AG04449 (cell line): Measurements from ENCODE around the gene TTBK1.

Experiments
- CTCF ChIA-PET: fragments of 350-600 bp; formaldehyde crosslinking; extraction: SDS; loops from one replicate; lab custom pipeline; 2021; ENCODE audit warnings: antibody characterized with exemption; lab: Yijun Ruan, JAX
- POLR2A ChIA-PET: fragments of 400-600, 350-600 bp; formaldehyde crosslinking; extraction: SDS; loops from one replicate; lab custom pipeline; 2020; ENCODE audit warnings: antibody characterized with exemption, inconsistent platforms; lab: Yijun Ruan, JAX
- DNase-seq: peaks from one replicate; pipeline ENCODE4 v3.0.0-alpha.2; 2010; ENCODE audit warnings: low read depth, low spot score
- H3K4me3 ChIP-seq: 2 replicates; pipeline ENCODE4 v1.5.1; 2011; ENCODE audit warnings: low read depth, mild to moderate bottlenecking, control low read depth, low read length
- CTCF ChIP-seq: IDR thresholded peaks from one replicate; pipeline ENCODE4 v1.5.1; 2011; ENCODE audit warnings: mild to moderate bottlenecking, moderate library complexity, low read length, control low read depth, inconsistent platforms; ENCODE audit not compliant: insufficient read depth; ENCODE audit errors: missing control alignments

TTBK1 gene

GRCh38 chr6:43262780-43263313, 19.6 kb downstream of the TTBK1 start:
- no peak for DNase-seq
- TF ChIP-seq CTCF, result no peak
- ChIA-PET CTCF (interaction anchor here (0.7 to 9.4 kb wide), 24 partner anchors 11 to 253 kb away, joined by 3 to 156 read pairs (median 4); partner anchors contain the start of genes DNPH1, LRRC73 and ZNF318), POLR2A (no interaction called here)
- no peak overlapping the region for H3K4me3 ChIP-seq

DNA sequence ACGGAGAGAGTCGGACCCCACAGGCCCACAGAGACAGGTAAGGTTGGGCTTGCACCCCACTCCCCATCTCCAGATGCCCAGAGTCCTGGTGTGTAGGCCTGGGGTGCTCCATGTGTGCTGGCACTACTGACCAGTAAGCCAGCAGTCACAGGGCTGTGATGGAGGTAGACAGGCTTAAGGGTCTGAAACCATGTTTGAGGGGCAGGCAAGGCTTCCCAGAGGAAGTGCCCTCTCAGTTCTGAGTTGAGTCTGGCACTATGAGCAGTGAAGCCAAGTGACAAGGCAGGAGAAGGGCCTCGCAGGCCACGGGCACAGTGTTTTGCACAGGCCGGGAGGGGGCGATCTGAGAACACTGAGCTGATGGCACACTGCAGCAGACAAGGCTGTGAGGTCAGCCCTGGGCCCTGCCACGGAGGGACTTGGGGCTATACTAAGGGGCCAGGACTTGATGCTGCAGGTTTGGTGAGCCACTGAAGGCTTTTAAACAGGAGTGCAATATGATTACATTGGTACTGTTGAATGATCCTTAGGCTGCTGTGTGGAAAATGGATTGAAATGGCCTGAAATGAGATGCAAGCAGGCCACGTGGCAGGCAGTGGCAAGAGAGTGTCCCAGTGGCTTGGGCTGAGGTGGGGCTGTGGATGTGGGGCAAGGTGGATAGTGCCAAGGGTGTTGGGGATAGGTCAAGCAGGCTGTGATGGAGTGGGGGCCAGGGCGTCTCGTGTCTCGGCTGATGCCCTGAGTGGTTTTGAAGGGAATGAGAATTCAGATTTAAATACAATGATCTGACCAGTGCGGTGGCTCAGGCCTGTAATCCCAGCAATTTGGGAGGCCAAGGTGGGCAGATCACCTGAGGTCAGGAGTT, 20.3 kb downstream of the TTBK1 start:
- TF ChIP-seq CTCF, result peak; percentile 96
- no peak for DNase-seq
- H3K4me3 ChIP-seq, result no peak overlapping the region
- POLR2A ChIA-PET, result no interaction called here
- CTCF ChIA-PET, result interaction anchor here (0.5 to 9.4 kb wide), 29 partner anchors 11 to 246 kb away, joined by 3 to 156 read pairs (median 3); partner anchors contain the start of genes DNPH1, LRRC73 and ZNF318

DNA sequence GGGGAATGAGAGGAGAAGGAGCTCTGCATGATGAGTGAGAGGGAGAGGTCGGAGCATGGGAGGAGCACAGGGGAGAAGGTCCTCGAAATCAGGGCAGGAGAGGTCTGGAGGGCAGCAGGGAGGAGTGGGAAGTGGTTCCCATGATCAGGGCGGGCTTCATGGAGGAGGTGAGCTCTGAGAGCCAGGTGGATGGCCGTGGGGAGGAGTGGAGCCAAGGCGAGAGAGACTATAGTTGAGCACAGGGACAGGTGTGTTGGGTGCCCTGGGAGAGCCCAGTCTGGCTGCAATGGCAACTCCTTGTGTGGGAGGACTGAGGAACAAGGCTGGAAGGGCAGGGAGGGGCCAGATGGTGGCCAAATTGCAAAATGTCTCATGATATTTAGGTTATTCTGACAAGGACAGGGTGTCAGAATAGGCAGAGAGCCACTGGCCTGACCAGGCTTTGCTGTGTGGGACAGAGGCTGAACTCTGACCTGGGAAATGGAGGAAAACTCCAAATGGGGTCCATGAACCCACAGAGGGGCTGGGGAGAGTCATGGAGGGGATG, 21.4 kb downstream of the TTBK1 start:
- DNase-seq, result no peak
- ChIA-PET CTCF (interaction anchor here (1.2 to 9.4 kb wide), 9 partner anchors 12 to 242 kb away, joined by 3 to 156 read pairs (median 5); partner anchors contain the start of gene DNPH1), POLR2A (no interaction called here)
- TF ChIP-seq CTCF, result no peak
- H3K4me3 ChIP-seq, result no peak overlapping the region

GRCh38 chr6:43265564-43265963, 22.3 kb downstream of the TTBK1 start:
- CTCF ChIA-PET, result interaction anchor here (1.0 to 9.4 kb wide), 7 partner anchors 13 to 244 kb away, joined by 3 to 156 read pairs (median 3); partner anchors contain the start of genes DNPH1 and LRRC73
- TF ChIP-seq CTCF, result no peak
- H3K4me3 ChIP-seq, result no peak overlapping the region
- DNase-seq, result no peak
- POLR2A ChIA-PET, result no interaction called here

DNA sequence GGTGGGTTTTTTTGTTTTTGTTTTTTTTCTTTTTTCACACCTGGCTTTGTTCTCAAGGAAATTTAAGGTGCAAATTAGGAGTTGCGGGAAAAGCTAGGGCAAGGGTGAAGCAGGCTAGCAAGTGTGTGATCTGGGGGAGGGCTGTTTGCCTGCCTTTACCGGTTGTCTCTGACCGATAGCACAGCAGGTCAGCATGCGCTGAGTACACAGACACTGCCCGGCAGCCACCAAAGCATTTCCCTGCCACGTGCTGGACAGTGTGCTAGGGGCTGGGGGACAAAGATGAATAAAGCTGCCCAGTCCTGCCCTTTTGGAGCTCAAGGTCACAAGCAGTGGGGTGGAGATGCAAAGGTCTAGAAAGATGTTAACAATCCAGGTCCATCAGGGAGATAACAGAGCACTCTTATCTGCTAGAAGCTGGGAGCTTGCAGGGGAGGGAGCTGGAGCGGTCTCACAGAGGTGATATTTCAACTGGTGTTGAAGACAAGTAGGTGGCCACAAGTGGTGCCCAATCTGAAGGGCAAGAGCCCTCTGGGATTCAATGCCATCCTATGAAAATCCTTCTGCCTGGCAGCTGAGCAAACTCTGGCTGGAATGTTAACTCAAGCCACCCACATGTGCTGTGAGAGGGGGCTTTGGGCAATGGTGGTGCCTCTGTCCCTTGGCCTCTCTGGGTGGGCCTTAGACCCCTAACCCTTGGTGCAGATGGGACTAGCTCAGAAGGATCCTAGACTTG, 24.5 kb downstream of the TTBK1 start:
- H3K4me3 ChIP-seq, result no peak overlapping the region
- CTCF ChIA-PET, result interaction anchor here (0.7 to 4.1 kb wide), 10 partner anchors 15 to 239 kb away, joined by 3 to 44 read pairs (median 3); partner anchors contain the start of genes ABCC10 and DNPH1
- POLR2A ChIA-PET, result no interaction called here
- TF ChIP-seq CTCF, result no peak
- no peak for DNase-seq
